Kidney (tissue), 14 donors: ENCODE results near the gene SP100. TPM values are rescaled to one million over a fixed set of nuclear protein-coding genes. Genes with fewer than 3 reads are reported as not detected.
"Not testable (repeated sequence)": the region's sequence is repeated elsewhere in the genome, so short reads cannot be mapped to it uniquely, and the experiment has no call there.

Experiments used
- DNase-seq, 5 donors: peaks; one replicate each; pipeline ENCODE4 v3.0.0-alpha.2; 2013 to 2020
- FAIRE-seq: peaks from 2 replicates; lab custom pipeline; 2012; peaks lifted over from hg19 to GRCh38; lab: Jason Lieb, UNC
- H3K27ac ChIP-seq, 2 donors: one replicate each; pipeline ENCODE4 v1.7.0; 2013; ENCODE audit warnings: low read depth in 2 of 2, low read length in 2 of 2, inconsistent platforms in 1 of 2
- H3K27me3 ChIP-seq: one replicate; pipeline ENCODE4 v1.7.1; 2013; ENCODE audit warnings: low read length, inconsistent platforms; ENCODE audit not compliant: control insufficient read depth, insufficient read depth
- H3K36me3 ChIP-seq, 3 donors: one replicate each; pipeline versions ENCODE4 v1.7.0 to v1.7.1; 2013; ENCODE audit warnings: low read length in 3 of 3, control low read depth in 1 of 3, inconsistent platforms in 1 of 3; ENCODE audit not compliant: insufficient read depth in 3 of 3, control insufficient read depth in 2 of 3
- H3K4me1 ChIP-seq, 3 donors: one replicate each; pipeline versions ENCODE4 v1.7.0 to v1.7.1; 2013; ENCODE audit warnings: low read length in 3 of 3, inconsistent platforms in 1 of 3, low read depth in 1 of 3; ENCODE audit not compliant: control insufficient read depth in 2 of 3, insufficient read depth in 2 of 3
- H3K4me3 ChIP-seq, 3 donors: one replicate each; pipeline versions ENCODE4 v1.7.0 to v1.8.1; 2013; ENCODE audit warnings: low read length in 3 of 3, control low read depth in 1 of 3, inconsistent platforms in 1 of 3
- H3K9ac ChIP-seq, 3 donors: one replicate each; pipeline versions ENCODE4 v1.7.0 to v1.7.1; 2013; ENCODE audit warnings: low read length in 3 of 3, control low read depth in 1 of 3, inconsistent platforms in 1 of 3
- H3K9me3 ChIP-seq, 3 donors: one replicate each; pipeline versions ENCODE4 v1.7.0 to v1.7.1; 2013; ENCODE audit warnings: low read length in 3 of 3, control low read depth in 1 of 3, inconsistent platforms in 1 of 3; ENCODE audit not compliant: control insufficient read depth in 2 of 3, insufficient read depth in 1 of 3
- CTCF ChIP-seq: IDR thresholded peaks from 3 replicates; pipeline ENCODE4 v1.5.1; 2012; ENCODE audit warnings: mild to moderate bottlenecking, moderate library complexity, borderline replicate concordance; ENCODE audit not compliant: insufficient read depth; ENCODE audit errors: extremely low read depth
- intact Hi-C: fragments of 100-400 bp; cut with DNase I; formaldehyde crosslinking; loops from one replicate; pipeline ENCODE4 v1.11.1; 2022
- polyA plus RNA-seq: library from polyadenylated mRNA; stranded (reverse); fragments of 350-450 nt; fragmentation: Illumina TruSeq; extraction: RNeasy Lipid Tissue Mini Kit (QIAGEN cat#74804); gene quantifications from one replicate; pipeline ENCODE4 v1.2.3, GENCODE V29; 2014; ENCODE audit warnings: low read depth, low replicate concordance; ENCODE audit not compliant: insufficient read depth
- total RNA-seq: library from RNA; stranded (reverse); fragmentation: NEBNext Ultra II Directional; extraction: Animal tissue kit (Norgen Biotek cat#: 25700); gene quantifications from one replicate; pipeline ENCODE4 v1.2.1, GENCODE V29; 2021
- donor health status: control.
- donor health status: control.
- donor health status: control.
- donor health status: control.
- donor health status: control.
- donor health status: DM: yes; HTN: yes; CAD: no.
- donor health status: Normal renal cell carcinoma (clear cell type).

The SP100 gene
- total and polyA plus RNA-seq, 2 donors from 2014 or later, result 35.7 to 118 TPM

- Histone ChIP-seq H3K4me1 (peaks cover 0 to 18% (median 17%) of the 10 kb centered on the region in 3 donors), H3K27ac (peak overlapping the region; percentile 68 to 80), H3K9ac (no peak overlapping the region), H3K4me3 (no peak overlapping the region), H3K9me3 (no peaks in the 10 kb centered on the region), H3K36me3 (no peaks in the 10 kb centered on the region), H3K27me3 (no peaks in the 10 kb centered on the region)
- FAIRE-seq (no peak), DNase-seq (peak in 3 of 5 donors; percentile 3 to 79 (median 42))
- no peak for TF ChIP-seq CTCF
- intact Hi-C loops, result no loop called here
Measured at GRCh38 chr2:230408244-230408842, 7.7 kb upstream of the SP100 start.

GRCh38 chr2:230409316-230409715 is 6.7 kb upstream of the SP100 start:
- FAIRE-seq, H3K9me3 ChIP-seq, H3K36me3 ChIP-seq, H3K27me3 ChIP-seq, intact Hi-C loops, H3K4me3 ChIP-seq, H3K9ac ChIP-seq: not testable (repeated sequence)
- H3K4me1 ChIP-seq, result peaks cover 0 to 20% (median 18%) of the 10 kb centered on the region in 3 donors
- DNase-seq, result peak in 1 of 5 donors; percentile 34
- peak overlapping the region; percentile 68 to 80 for H3K27ac ChIP-seq

GRCh38 chr2:230410263-230410662 is 5.7 kb upstream of the SP100 start:
- Histone ChIP-seq H3K4me3 (no peak overlapping the region), H3K27ac (no peak overlapping the region), H3K27me3 (no peaks in the 10 kb centered on the region), H3K9ac (no peak overlapping the region), H3K36me3 (no peaks in the 10 kb centered on the region), H3K9me3 (no peaks in the 10 kb centered on the region), H3K4me1 (peaks cover 0 to 22% (median 18%) of the 10 kb centered on the region in 3 donors)
- DNase-seq (no peak), FAIRE-seq (no peak)
- intact Hi-C loops, result no loop called here
- no peak for TF ChIP-seq CTCF

GRCh38 chr2:230410861-230411569 is 5.0 kb upstream of the SP100 start:
- Histone ChIP-seq H3K36me3 (no peaks in the 10 kb centered on the region), H3K27me3 (no peaks in the 10 kb centered on the region), H3K4me3 (peak overlapping the region; percentile 92 to 93 (median 93)), H3K4me1 (peaks cover 0 to 25% (median 23%) of the 10 kb centered on the region in 3 donors), H3K27ac (peak overlapping the region; percentile 93 to 94), H3K9me3 (no peaks in the 10 kb centered on the region), H3K9ac (peak overlapping the region; percentile 88 to 89 (median 89))
- no peak for FAIRE-seq
- intact Hi-C loops, result no loop called here
- DNase-seq, result peak in 1 of 5 donors; percentile 17
- TF ChIP-seq CTCF, result no peak
